Measurements from ENCODE around the gene EIF2AK3.

The EIF2AK3 gene

GRCh38 chr2:88542668-88543067, 84.6 kb downstream of the EIF2AK3 start:
- no peak for DNase-seq (ENCODE audit: low read depth in 2 of 2)

GRCh38 chr2:88540346-88540745, 86.9 kb downstream of the EIF2AK3 start:
- DNase-seq (ENCODE audit: low read depth in 2 of 2): no peak

GRCh38 chr2:88538362-88538917, 88.8 kb downstream of the EIF2AK3 start:
- DNase-seq (ENCODE audit: low read depth in 2 of 2): no peak

- no peak for DNase-seq (ENCODE audit: low read depth in 2 of 2)
These were observed 89.6 kb downstream of the EIF2AK3 start for GRCh38 chr2:88537640-88538039.

- DNase-seq (ENCODE audit: low read depth in 2 of 2): no peak
These were observed 97.2 kb downstream of the EIF2AK3 start for GRCh38 chr2:88530081-88530480.

- DNase-seq (ENCODE audit: low read depth in 2 of 2): no peak
These were observed 105.7 kb downstream of the EIF2AK3 start for GRCh38 chr2:88521445-88522073.

GRCh38 chr2:88517759-88518201, 109.5 kb downstream of the EIF2AK3 start:
- no peak for DNase-seq (ENCODE audit: low read depth in 2 of 2)
